GM12878 (cell line): Measurements from ENCODE around the gene ABHD17C. TPM values are rescaled to one million over a fixed set of nuclear protein-coding genes. Genes with fewer than 3 reads are reported as not detected.

Experiments used
- ATAC-seq: fragments of 200-7000 bp; cut with Tn5 transposase; 3 replicates; pipeline ENCODE4 v1.9.1; 2020; ENCODE audit warnings: mild to moderate bottlenecking, moderate library complexity
- BruUV-seq: library from RNA; stranded (reverse); fragments of 400-500 nt; replicated peaks from 2 replicates; lab custom pipeline; 2021; lab: Mats Ljungman, UMichigan
- CTCF ChIA-PET: fragments of 300-600 bp; sonication (Branson Sonifier 250); formaldehyde crosslinking; extraction: SDS; loops from one replicate; lab custom pipeline; 2021; ENCODE audit warnings: inconsistent platforms; lab: Yijun Ruan, JAX
- POLR2A ChIA-PET: fragments of 350-600 bp; formaldehyde crosslinking; extraction: SDS; loops from one replicate; lab custom pipeline; 2021; ENCODE audit warnings: inconsistent platforms; lab: Charles Lee
- RAD21 ChIA-PET: fragments of 300-600 bp; sonication (Branson Sonifier 250); formaldehyde crosslinking; loops from one replicate; lab custom pipeline; 2023; ENCODE audit warnings: antibody characterized with exemption; ENCODE audit not compliant: unreplicated experiment; lab: Charles Lee
- SMC1A ChIA-PET: fragments of 300-600 bp; sonication (Branson Sonifier 250); formaldehyde crosslinking; loops from one replicate; lab custom pipeline; 2023; ENCODE audit not compliant: unreplicated experiment, uncharacterized antibody; lab: Charles Lee
- DNase-seq: peaks from one replicate; pipeline ENCODE4 v3.0.0-alpha.2; 2011; ENCODE audit warnings: low read depth, low spot score
- FAIRE-seq: peaks from 3 replicates; lab custom pipeline; 2011; peaks lifted over from hg19 to GRCh38; lab: Jason Lieb, UNC
- H2AFZ ChIP-seq: 2 replicates; pipeline ENCODE4 v1.6.0; 2011; ENCODE audit warnings: low read depth, low read length, control low read depth; ENCODE audit not compliant: control insufficient read depth
- H3K27ac ChIP-seq: 2 replicates; pipeline ENCODE4 v1.5.1; 2011; ENCODE audit warnings: control low read depth; ENCODE audit not compliant: control insufficient read depth, insufficient read depth
- H3K27me3 ChIP-seq, 2 experiments: replicated peaks in 1 of 2; 2 replicates each; pipeline versions ENCODE4 v1.6.0 to v1.6.1; 2011; ENCODE audit warnings: low read length in 1 of 2; ENCODE audit not compliant: control insufficient read depth in 2 of 2, insufficient read depth in 2 of 2
- H3K36me3 ChIP-seq, 2 experiments: 2 replicates each; pipeline ENCODE4 v1.5.1; 2011; ENCODE audit warnings: low read length in 1 of 2; ENCODE audit not compliant: control insufficient read depth in 2 of 2, insufficient read depth in 2 of 2
- H3K4me1 ChIP-seq: 2 replicates; pipeline ENCODE4 v1.6.1; 2011; ENCODE audit warnings: mild to moderate bottlenecking, low read length, moderate library complexity, mixed read lengths; ENCODE audit not compliant: control insufficient read depth, insufficient read depth
- H3K4me2 ChIP-seq: 2 replicates; pipeline ENCODE4 v1.6.0; 2011; ENCODE audit warnings: control low read depth; ENCODE audit not compliant: control insufficient read depth, insufficient read depth
- H3K4me3 ChIP-seq: fragments of 200-600 bp; sonication (generic); 2 replicates; pipeline ENCODE4 v1.5.1; 2016
- H3K79me2 ChIP-seq: 2 replicates; pipeline ENCODE4 v1.6.0; 2011; ENCODE audit warnings: low read length; ENCODE audit not compliant: control insufficient read depth, insufficient read depth
- H3K9ac ChIP-seq: 2 replicates; pipeline ENCODE4 v1.8.0; 2011; ENCODE audit warnings: low read length, control low read depth, mixed read lengths; ENCODE audit not compliant: control insufficient read depth, insufficient read depth
- H3K9me3 ChIP-seq: replicated peaks from 3 replicates; pipeline ENCODE4 v1.5.1; 2011; ENCODE audit warnings: mild to moderate bottlenecking, low read length; ENCODE audit not compliant: control insufficient read depth, insufficient read depth
- H4K20me1 ChIP-seq: 2 replicates; pipeline ENCODE4 v1.6.0; 2011; ENCODE audit not compliant: control insufficient read depth, insufficient read depth
- ATF3 ChIP-seq: IDR thresholded peaks from 2 replicates; pipeline ENCODE4 v1.6.1; 2011; ENCODE audit warnings: low read depth, mild to moderate bottlenecking, low read length, moderate library complexity, borderline replicate concordance; ENCODE audit errors: extremely low read depth
- CHD2 ChIP-seq: IDR thresholded peaks from 2 replicates; pipeline ENCODE4 v1.6.1; 2011; ENCODE audit warnings: low read depth, low read length, improper control_type of control experiment, borderline replicate concordance
- E2F4 ChIP-seq: IDR thresholded peaks from 2 replicates; pipeline ENCODE4 v1.6.1; 2012; ENCODE audit warnings: low read depth, low read length, improper control_type of control experiment
- KAT2A ChIP-seq: conservative IDR thresholded peaks from 2 replicates; pipeline ENCODE4 v1.6.1; 2011; ENCODE audit warnings: low read depth, low read length; ENCODE audit not compliant: control insufficient read depth
- NKRF ChIP-seq: fragments of 450-650 bp; conservative IDR thresholded peaks from 2 replicates; pipeline ENCODE4 v1.6.1; 2017; ENCODE audit warnings: mild to moderate bottlenecking, moderate library complexity
- POLR2AphosphoS5 ChIP-seq: IDR thresholded peaks from 2 replicates; pipeline ENCODE4 v1.6.1; 2011; ENCODE audit warnings: mild to moderate bottlenecking, low read length, inconsistent platforms
- ZNF687 ChIP-seq: fragments of 450-650 bp; IDR thresholded peaks from 2 replicates; pipeline ENCODE4 v1.6.1; 2017; ENCODE audit warnings: mild to moderate bottlenecking, moderate library complexity
- WGBS: methylation state at CpG from one replicate; pipeline ENCODE4 v1.1.6; 2016; ENCODE audit warnings: low lambda C conversion rate; ENCODE audit not compliant: insufficient replicate concordance, insufficient coverage; ENCODE audit errors: missing lambda C conversion rate; 5-methylcytosine and 5-hydroxymethylcytosine counted together
- in situ Hi-C: fragments of 300-500 bp; cut with MboI; formaldehyde crosslinking; loops from 9 replicates; pipeline ENCODE4 v1.14.3; 2018; ENCODE audit warnings: mixed read lengths
- intact Hi-C: fragments of 100-400 bp; cut with micrococcal nuclease; formaldehyde crosslinking; loops from one replicate; pipeline ENCODE4 v1.14.2; 2022; ENCODE audit not compliant: unreplicated experiment
- polyA plus RNA-seq, 11 experiments: library from polyadenylated mRNA; depleted of rRNA in 4 of 11; unstranded in 6 of 11; stranded (reverse) in 5 of 11; fragments of >200 nt; fragmentation: Nextera tagmentation in 4 of 11; fragmentation: Illumina TruSeq in 1 of 11; extraction: Ambion mirVana in 4 of 11; extraction: Trizol in 1 of 11; gene quantifications; 1 replicate in 1 of 11; 2 replicates in 10 of 11; pipeline versions ENCODE4 v1.2.1 to v1.2.3, GENCODE V29; 2011 to 2016; ENCODE audit warnings: inconsistent platforms in 2 of 11, missing spikeins in 2 of 11, low read depth in 1 of 11
- total RNA-seq, 4 experiments: library from RNA; depleted of rRNA in 3 of 4; stranded (reverse); fragments of >200 nt in 3 of 4; fragmentation: Illumina TruSeq in 1 of 4; extraction: Trizol in 1 of 4; gene quantifications; 2 replicates each; pipeline versions ENCODE4 v1.2.1 to v1.2.3, GENCODE V29; 2013 to 2021

ABHD17C gene
- total and polyA plus RNA-seq, 10 of the 15 experiments (the other 5 are each of a cell fraction or from before 2014, with no cell fraction given) = 0.92 to 11.4 (median 5.5) TPM

- Histone ChIP-seq H3K36me3 (no peaks in the 10 kb centered on the region), H3K4me1 (peaks cover 3% of the 10 kb centered on the region; the same call in 1 of the 2 replicates)
- FAIRE-seq = no peak
- SMC1A ChIA-PET = interaction anchor here (2.0 kb wide), 1 partner anchor 15 kb away, joined by 6 read pairs; no protein-coding TSS in a partner anchor
- in situ Hi-C loops = no loop called here
- TF ChIP-seq POLR2AphosphoS5 (no peak), NKRF (no peak), KAT2A (no peak), E2F4 (no peak), ZNF687 (no peak), ATF3 (no peak), CHD2 (no peak)
- TF ChIP-seq, all 136 proteins: peak for 0
- ATAC-seq (no peak), DNase-seq (no peak)
- 16% methylated on average over 5 of the region's 5 CpGs for WGBS
- Histone ChIP-seq H3K27me3 (no peaks in the 10 kb centered on the region), H3K9me3 (no peaks in the 10 kb centered on the region), H4K20me1 (no peaks in the 10 kb centered on the region), H3K4me2 (no peak overlapping the region), H2AFZ (no peak overlapping the region), H3K27ac (no peak overlapping the region), H3K9ac (no peak overlapping the region), H3K79me2 (no peaks in the 10 kb centered on the region), H3K4me3 (no peak overlapping the region)
- ChIA-PET POLR2A (no interaction called here), RAD21 (no interaction called here), CTCF (no interaction called here)
- intact Hi-C loops = no loop called here
- no TSS peak for BruUV-seq
Measured at GRCh38 chr15:80689716-80690115, 5.4 kb upstream of the ABHD17C start.
